K562 (cell line): Measurements from ENCODE around the gene MXRA7. TPM values are rescaled to one million over a fixed set of nuclear protein-coding genes. Genes with fewer than 3 reads are reported as not detected.
"Not testable (repeated sequence)": the region's sequence is repeated elsewhere in the genome, so short reads cannot be mapped to it uniquely, and the experiment has no call there.

Experiments
- ATAC-seq: fragments of 200-7000 bp; cut with Tn5 transposase; 3 replicates; pipeline ENCODE4 v1.9.1; 2020; ENCODE audit warnings: moderate library complexity
- BruUV-seq: library from RNA; stranded (reverse); fragments of 400-500 nt; replicated peaks from 2 replicates; lab custom pipeline; 2021; lab: Mats Ljungman, UMichigan
- CTCF ChIA-PET: fragments of 300-600 bp; formaldehyde crosslinking; extraction: SDS; loops from one replicate; lab custom pipeline; 2021; ENCODE audit warnings: low intra/inter-chr PET ratio; lab: Yijun Ruan, JAX
- POLR2A ChIA-PET: fragments of 300-600, 350-650 bp; sonication (Branson Sonifier 250); formaldehyde crosslinking; extraction: SDS; loops from one replicate; lab custom pipeline; 2021; ENCODE audit warnings: antibody characterized with exemption, inconsistent platforms; lab: Yijun Ruan, JAX
- DNase-seq, 4 experiments: peaks; one replicate each; pipeline versions ENCODE4 v3.0.0 to v3.0.0-alpha.2; 2011 to 2018; ENCODE audit warnings: low spot score in 3 of 4, mixed read lengths in 3 of 4; ENCODE audit errors: extremely low read depth in 1 of 4
- FAIRE-seq: peaks from 2 replicates; lab custom pipeline; 2011; peaks lifted over from hg19 to GRCh38; lab: Jason Lieb, UNC
- H2AFZ ChIP-seq: 2 replicates; pipeline ENCODE4 v1.6.0; 2011; ENCODE audit warnings: low read depth, low read length, control low read depth, inconsistent platforms
- H3K27ac ChIP-seq: fragments of 200-600 bp; 3 replicates; pipeline ENCODE4 v1.8.0; 2011; ENCODE audit warnings: low read depth, mild to moderate bottlenecking, control low read depth, inconsistent platforms, low read length, moderate library complexity, mixed read lengths; ENCODE audit errors: extremely low read depth
- H3K27me3 ChIP-seq, 2 experiments: fragments of 300-600 bp in 1 of 2; 2 replicates in 1 of 2; 3 replicates in 1 of 2; pipeline versions ENCODE4 v1.6.0 to v1.8.0; 2011; ENCODE audit warnings: inconsistent platforms in 2 of 2, low read length in 2 of 2, mild to moderate bottlenecking in 1 of 2, mixed read lengths in 1 of 2, moderate library complexity in 1 of 2; ENCODE audit not compliant: control insufficient read depth in 2 of 2, insufficient read depth in 2 of 2
- H3K36me3 ChIP-seq: fragments of 300-600 bp; 3 replicates; pipeline ENCODE4 v1.8.0; 2011; ENCODE audit warnings: mild to moderate bottlenecking, low read length, inconsistent platforms; ENCODE audit not compliant: control insufficient read depth, insufficient read depth
- H3K4me1 ChIP-seq, 2 experiments: fragments of 200-600 bp in 1 of 2; replicated peaks in 1 of 2; 2 replicates in 1 of 2; 3 replicates in 1 of 2; pipeline versions ENCODE4 v1.5.1 to v1.8.0; 2011; ENCODE audit warnings: inconsistent platforms in 2 of 2, low read length in 2 of 2, mild to moderate bottlenecking in 1 of 2, mixed read lengths in 1 of 2, moderate library complexity in 1 of 2; ENCODE audit not compliant: control insufficient read depth in 2 of 2, insufficient read depth in 2 of 2
- H3K4me2 ChIP-seq: 2 replicates; pipeline ENCODE4 v1.6.1; 2011; ENCODE audit warnings: low read length, control low read depth, inconsistent platforms, mixed read lengths; ENCODE audit not compliant: insufficient read depth
- H3K4me3 ChIP-seq: fragments of 200-600 bp; sonication (generic), shearing (Covaris generic); 2 replicates; pipeline ENCODE4 v1.5.1; 2016; ENCODE audit warnings: control low read depth, inconsistent platforms
- H3K79me2 ChIP-seq: fragments of 200-600 bp; 3 replicates; pipeline ENCODE4 v1.8.0; 2011; ENCODE audit warnings: low read length, inconsistent platforms; ENCODE audit not compliant: control insufficient read depth, insufficient read depth
- H3K9ac ChIP-seq, 2 experiments: 2 replicates each; pipeline versions ENCODE4 v1.6.0 to v1.6.1; 2011; ENCODE audit warnings: low read depth in 2 of 2, low read length in 2 of 2, control low read depth in 1 of 2, inconsistent platforms in 1 of 2, mild to moderate bottlenecking in 1 of 2, mixed read lengths in 1 of 2; ENCODE audit not compliant: insufficient read depth in 1 of 2
- H3K9me1 ChIP-seq: one replicate; pipeline ENCODE4 v1.6.0; 2011; ENCODE audit warnings: inconsistent platforms, mild to moderate bottlenecking, low read length, moderate library complexity; ENCODE audit not compliant: control insufficient read depth, insufficient read depth
- H3K9me3 ChIP-seq: replicated peaks from 2 replicates; pipeline ENCODE4 v1.5.1; 2011; ENCODE audit warnings: low read depth, low read length, inconsistent platforms; ENCODE audit not compliant: control insufficient read depth, insufficient read depth
- H4K20me1 ChIP-seq: replicated peaks from 2 replicates; pipeline ENCODE4 v1.6.1; 2011; ENCODE audit warnings: low read length, inconsistent platforms, mixed read lengths; ENCODE audit not compliant: control insufficient read depth, insufficient read depth
- BCLAF1 ChIP-seq, 2 experiments: fragments of 450-650 bp in 1 of 2; IDR thresholded peaks; 2 replicates each; pipeline ENCODE4 v1.6.1; 2011 to 2017; ENCODE audit warnings: low read depth in 2 of 2, antibody characterized with exemption in 1 of 2, borderline replicate concordance in 1 of 2, low read length in 1 of 2, mild to moderate bottlenecking in 1 of 2, mixed read lengths in 1 of 2; ENCODE audit not compliant: control insufficient read depth in 1 of 2
- CEBPB ChIP-seq: fragments of 450-650 bp; IDR thresholded peaks from 2 replicates; pipeline ENCODE4 v1.6.1; 2016; ENCODE audit warnings: missing genetic modification characterization, missing compliant biosample characterization
- EWSR1 ChIP-seq: fragments of 450-650 bp; IDR thresholded peaks from 2 replicates; pipeline ENCODE4 v1.6.1; 2018; ENCODE audit warnings: borderline replicate concordance, mild to moderate bottlenecking, low read depth, moderate library complexity; ENCODE audit not compliant: partially characterized antibody
- HMBOX1 ChIP-seq: sonication (generic); IDR thresholded peaks from 2 replicates; pipeline ENCODE4 v1.6.1; 2016
- KDM5B ChIP-seq: fragments of 200-600 bp; sonication (generic); IDR thresholded peaks from 2 replicates; pipeline ENCODE4 v1.6.1; 2012; ENCODE audit warnings: low read depth, mild to moderate bottlenecking, moderate library complexity, low read length, control low read depth, inconsistent platforms; ENCODE audit not compliant: insufficient replicate concordance
- NFATC3 ChIP-seq: fragments of 450-650 bp; IDR thresholded peaks from 2 replicates; pipeline ENCODE4 v1.6.1; 2017; ENCODE audit warnings: mild to moderate bottlenecking
- POLR2A ChIP-seq: fragments of 450-650 bp; conservative IDR thresholded peaks from 2 replicates; pipeline ENCODE4 v1.6.1; 2016
- POLR2AphosphoS2 ChIP-seq: IDR thresholded peaks from 2 replicates; pipeline ENCODE4 v1.6.1; 2012; ENCODE audit warnings: low read length, improper control_type of control experiment
- POLR2B ChIP-seq: fragments of 450-650 bp; IDR thresholded peaks from 2 replicates; pipeline ENCODE4 v1.6.1; 2018; ENCODE audit warnings: low read depth; ENCODE audit not compliant: partially characterized antibody
- POLR2G ChIP-seq: fragments of 200-400 bp; formaldehyde crosslinking; IDR thresholded peaks from 2 replicates; pipeline ENCODE4 v1.6.1; 2017; ENCODE audit warnings: low read depth, mild to moderate bottlenecking, antibody characterized with exemption, low read length, moderate library complexity
- SUPT5H ChIP-seq: fragments of 450-650 bp; IDR thresholded peaks from 2 replicates; pipeline ENCODE4 v1.6.1; 2016
- THRB ChIP-seq: fragments of 450-650 bp; formaldehyde crosslinking; conservative IDR thresholded peaks from 2 replicates; pipeline ENCODE4 v1.4.0; 2022; ENCODE audit warnings: mild to moderate bottlenecking, missing genetic modification characterization
- ZNF551 ChIP-seq: fragments of 250-450 bp; sonication (Bioruptor Pico); IDR thresholded peaks from 2 replicates; pipeline ENCODE4 v1.5.0; 2021; ENCODE audit warnings: mild to moderate bottlenecking, moderate library complexity
- WGBS: fragments of 100-300 bp; shearing (Covaris generic); methylation state at CpG from one replicate; pipeline ENCODE4 v1.1.6; 2016; ENCODE audit warnings: low coverage, mixed read lengths; ENCODE audit not compliant: insufficient coverage; ENCODE audit errors: missing lambda C conversion rate; 5-methylcytosine and 5-hydroxymethylcytosine counted together
- in situ Hi-C: fragments of 300-500 bp; cut with MboI; formaldehyde crosslinking; loops from 4 replicates; pipeline ENCODE4 v1.15.0; 2018; ENCODE audit warnings: inconsistent platforms, mixed read lengths
- intact Hi-C: fragments of 100-400 bp; cut with micrococcal nuclease; formaldehyde crosslinking; loops from 2 replicates; pipeline ENCODE4 v1.14.2; 2022
- polyA plus RNA-seq, 8 experiments: library from polyadenylated mRNA; depleted of rRNA in 4 of 8; stranded (reverse) in 5 of 8; unstranded in 3 of 8; fragments of >200 nt; fragmentation: Nextera tagmentation in 2 of 8; fragmentation: Illumina TruSeq in 1 of 8; extraction: Ambion mirVana in 2 of 8; extraction: Trizol in 1 of 8; gene quantifications; 2 replicates each; pipeline versions ENCODE4 v1.2.1 to v1.2.3, GENCODE V29; 2011 to 2014; ENCODE audit warnings: inconsistent platforms in 1 of 8, missing spikeins in 1 of 8
- total RNA-seq, 7 experiments: library from RNA; depleted of rRNA in 6 of 7; stranded (reverse); fragments of >200 nt in 6 of 7; fragmentation: Illumina TruSeq in 2 of 7; extraction: Trizol in 2 of 7; gene quantifications; 2 replicates each; pipeline versions ENCODE4 v1.2.1 to v1.2.3, GENCODE V29; 2011 to 2021; ENCODE audit warnings: low replicate concordance in 1 of 7

MXRA7 gene
- total and polyA plus RNA-seq, 9 of the 15 experiments (the other 6 are each of a cell fraction or from before 2014, with no cell fraction given): 2.6 to 38.4 (median 14.3) TPM

GRCh38 chr17:76731800-76732733, 21.3 kb upstream of the MXRA7 start:
- ATAC-seq, H3K4me2 ChIP-seq, H3K9me1 ChIP-seq, H2AFZ ChIP-seq, CTCF ChIA-PET, FAIRE-seq, in situ Hi-C loops, H3K4me3 ChIP-seq, intact Hi-C loops, BruUV-seq, H3K9me3 ChIP-seq, H3K9ac ChIP-seq, H3K27me3 ChIP-seq: not testable (repeated sequence)
- DNase-seq: peak in 1 of 4 experiments; percentile 29
- peaks cover 15 to 23% of the 10 kb centered on the region in 2 experiments for H3K4me1 ChIP-seq
- POLR2A ChIA-PET: interaction anchor here (0.6 to 8.5 kb wide), 15 partner anchors 7 to 324 kb away, joined by 3 to 75 read pairs (median 5); no protein-coding TSS in a partner anchor
- peaks cover 85% of the 10 kb centered on the region for H3K79me2 ChIP-seq
- TF ChIP-seq POLR2B (peak; percentile 46), ZNF551 (CRISPR knock-in tag) (0 out of 2 replicates have a peak, but pooled peaks have one; percentile 26), POLR2A (peak; percentile 72), POLR2AphosphoS2 (peak; percentile 88; the same call in 1 of the 2 replicates), EWSR1 (peak; percentile 91), HMBOX1 (peak; percentile 25; the same call in 1 of the 2 replicates), KDM5B (peak; percentile 39), CEBPB (tag) (peak; percentile 35; the same call in 1 of the 2 replicates), NFATC3 (0 out of 2 replicates have a peak, but pooled peaks have one; percentile 10), THRB (CRISPR knock-in tag) (0 out of 2 replicates have a peak, but pooled peaks have one; percentile 9), POLR2G (peak; percentile 48; the same call in 1 of the 2 replicates), SUPT5H (peak; percentile 60), BCLAF1 (IDR thresholded peaks at IDR 0.05; ENCODE audit: borderline replicate concordance in 1 of 2, control insufficient read depth in 1 of 2, low read depth in 2 of 2, low read length in 1 of 2) (0 out of 4 replicates have a peak, but pooled peaks have one; percentile 7 to 8)
- WGBS: 65% methylated on average over 12 of the region's 13 CpGs
- peaks cover 35% of the 10 kb centered on the region for H4K20me1 ChIP-seq
- peaks cover 66% of the 10 kb centered on the region for H3K36me3 ChIP-seq
- H3K27ac ChIP-seq: peak overlapping the region; percentile 33; the same call in 1 of the 3 replicates
